CD14-positive monocyte (primary cell): ENCODE measurements around the gene FARP1. TPM values are rescaled to one million over a fixed set of nuclear protein-coding genes. Genes with fewer than 3 reads are reported as not detected.
A peak's percentile ranks its signal among the peaks of the same experiment; 100 is the strongest.

ENCODE experiments used
- DNase-seq, 3 donors: peaks; one replicate each; pipeline ENCODE4 v3.0.0-alpha.2; 2011 to 2022
- H2AFZ ChIP-seq: 2 replicates; pipeline ENCODE4 v1.6.0; 2012; ENCODE audit warnings: mild to moderate bottlenecking, low read depth, low read length, inconsistent platforms; ENCODE audit not compliant: insufficient read depth, poor library complexity, severe bottlenecking
- H3K27ac ChIP-seq, 2 donors: 1 replicate in 1 of 2; 2 replicates in 1 of 2; pipeline ENCODE4 v1.5.1; 2012 to 2013; ENCODE audit warnings: low read length in 2 of 2, control low read depth in 1 of 2, inconsistent platforms in 1 of 2, low read depth in 1 of 2, mild to moderate bottlenecking in 1 of 2
- H3K27me3 ChIP-seq, 2 donors: one replicate each; pipeline versions ENCODE4 v1.6.0 to v1.6.1; 2011 to 2013; ENCODE audit warnings: low read length in 2 of 2; ENCODE audit not compliant: control insufficient read depth in 2 of 2, insufficient read depth in 2 of 2
- H3K36me3 ChIP-seq, 2 donors: replicated peaks in 1 of 2; 1 replicate in 1 of 2; 2 replicates in 1 of 2; pipeline versions ENCODE4 v1.5.1 to v1.6.1; 2012 to 2013; ENCODE audit warnings: low read length in 2 of 2, control low read depth in 1 of 2, inconsistent platforms in 1 of 2, mild to moderate bottlenecking in 1 of 2; ENCODE audit not compliant: insufficient read depth in 2 of 2, control insufficient read depth in 1 of 2
- H3K4me1 ChIP-seq, 2 donors: 1 replicate in 1 of 2; 2 replicates in 1 of 2; pipeline versions ENCODE4 v1.5.1 to v1.6.1; 2012 to 2013; ENCODE audit warnings: low read length in 2 of 2, control low read depth in 1 of 2, inconsistent platforms in 1 of 2, mild to moderate bottlenecking in 1 of 2, moderate library complexity in 1 of 2; ENCODE audit not compliant: insufficient read depth in 2 of 2, control insufficient read depth in 1 of 2
- H3K4me2 ChIP-seq: replicated peaks from 2 replicates; pipeline ENCODE3; 2012; ENCODE audit warnings: low read length, moderate library complexity, mild to moderate bottlenecking; ENCODE audit not compliant: poor library complexity, severe bottlenecking; ENCODE audit errors: extremely low read depth
- H3K4me3 ChIP-seq, 3 experiments: fragments of 200-600 bp in 1 of 3; sonication (generic) in 1 of 3; replicated peaks in 1 of 3; 1 replicate in 2 of 3; 2 replicates in 1 of 3; pipeline ENCODE4 v1.5.1; 2011 to 2013; ENCODE audit warnings: low read length in 3 of 3, mild to moderate bottlenecking in 3 of 3, control low read depth in 2 of 3, low read depth in 2 of 3, inconsistent platforms in 1 of 3, moderate library complexity in 1 of 3
- H3K79me2 ChIP-seq: 2 replicates; pipeline ENCODE4 v1.6.0; 2012; ENCODE audit warnings: mild to moderate bottlenecking, control low read depth, inconsistent platforms, low read length, moderate library complexity; ENCODE audit not compliant: insufficient read depth
- H3K9ac ChIP-seq: 2 replicates; pipeline ENCODE4 v1.6.0; 2017; ENCODE audit warnings: low read length, mild to moderate bottlenecking; ENCODE audit not compliant: insufficient read depth, poor library complexity, severe bottlenecking
- H3K9me3 ChIP-seq, 2 donors: replicated peaks in 1 of 2; 1 replicate in 1 of 2; 2 replicates in 1 of 2; pipeline versions ENCODE4 v1.5.1 to v1.6.1; 2012 to 2013; ENCODE audit warnings: low read length in 2 of 2, control low read depth in 1 of 2; ENCODE audit not compliant: control insufficient read depth in 1 of 2, insufficient read depth in 1 of 2
- H4K20me1 ChIP-seq: 2 replicates; pipeline ENCODE4 v1.6.0; 2012; ENCODE audit warnings: mild to moderate bottlenecking, low read length, control low read depth, moderate library complexity; ENCODE audit not compliant: insufficient read depth
- H3K27ac Mint-ChIP-seq, 7 donors: one replicate each; pipeline ENCODE4 v1.8.0; 2020; ENCODE audit warnings: mild to moderate bottlenecking in 7 of 7, mixed read lengths in 7 of 7, moderate library complexity in 6 of 7, inconsistent platforms in 2 of 7
- H3K27me3 Mint-ChIP-seq, 3 donors: one replicate each; pipeline ENCODE4 v1.8.0; 2021 to 2022; ENCODE audit warnings: low read depth in 3 of 3, mild to moderate bottlenecking in 3 of 3, mixed read lengths in 3 of 3, moderate library complexity in 3 of 3, inconsistent platforms in 1 of 3
- H3K36me3 Mint-ChIP-seq, 2 donors: one replicate each; pipeline ENCODE4 v1.8.0; 2020; ENCODE audit warnings: mixed read lengths in 2 of 2, inconsistent platforms in 1 of 2, mild to moderate bottlenecking in 1 of 2
- H3K4me1 Mint-ChIP-seq: one replicate; pipeline ENCODE4 v1.8.0; 2020; ENCODE audit warnings: mild to moderate bottlenecking, mixed read lengths
- H3K4me3 Mint-ChIP-seq, 2 donors: one replicate each; pipeline ENCODE4 v1.8.0; 2020; ENCODE audit warnings: mild to moderate bottlenecking in 2 of 2, mixed read lengths in 2 of 2, moderate library complexity in 1 of 2
- H3K9me3 Mint-ChIP-seq, 7 donors: one replicate each; pipeline ENCODE4 v1.8.0; 2020 to 2022; ENCODE audit warnings: mixed read lengths in 7 of 7, mild to moderate bottlenecking in 6 of 7, moderate library complexity in 6 of 7, inconsistent platforms in 2 of 7
- CTCF ChIP-seq: fragments of 200-600 bp; IDR thresholded peaks from one replicate; pipeline ENCODE4 v1.8.0; 2022; ENCODE audit warnings: antibody characterized with exemption, mild to moderate bottlenecking
- WGBS: methylation state at CpG from one replicate; pipeline ENCODE4 v1.1.5; 2013; ENCODE audit warnings: missing lambda C conversion rate; ENCODE audit not compliant: insufficient coverage; 5-methylcytosine and 5-hydroxymethylcytosine counted together
- intact Hi-C, 2 donors: fragments of 100-400 bp; cut with micrococcal nuclease; formaldehyde crosslinking; loops; one replicate each; pipeline versions ENCODE4 v1.15.0 to v1.15.1; 2023
- polyA plus RNA-seq, 3 donors: library from polyadenylated mRNA; depleted of rRNA in 1 of 3; unstranded in 2 of 3; stranded (reverse) in 1 of 3; fragments of 300-500 nt in 2 of 3; fragments of >200 nt in 1 of 3; fragmentation: Illumina TruSeq in 2 of 3; gene quantifications; 1 replicate in 2 of 3; 2 replicates in 1 of 3; pipeline ENCODE4 v1.2.3, GENCODE V29; 2012 to 2021

Gene FARP1
- polyA plus RNA-seq, 3 donors = 0.01 to 0.16 (median 0.12) TPM

GRCh38 chr13:98462946-98463345 is 320.1 kb downstream of the FARP1 start:
- no peak for DNase-seq
- Histone ChIP-seq H3K4me2 (no peak overlapping the region), H2AFZ (no peak overlapping the region), H3K9me3 (no peaks in the 10 kb centered on the region), H4K20me1 (peaks cover 84% of the 10 kb centered on the region), H3K4me1 (no peaks in the 10 kb centered on the region), H3K4me3 (no peak overlapping the region), H3K27me3 (no peaks in the 10 kb centered on the region), H3K9ac (no peak overlapping the region), H3K79me2 (no peaks in the 10 kb centered on the region), H3K27ac (peak overlapping the region in 1 of 2 donors; percentile 45), H3K36me3 (peaks cover 85 to 98% of the 10 kb centered on the region in 2 donors)
- peaks cover 82 to 96% of the 10 kb centered on the region in 2 donors for H3K36me3 Mint-ChIP-seq
- intact Hi-C loops = no loop called here
- no peaks in the 10 kb centered on the region for H3K4me1 Mint-ChIP-seq
- H3K9me3 Mint-ChIP-seq = no peaks in the 10 kb centered on the region
- TF ChIP-seq CTCF = no peak
- WGBS = 95% methylated on average over 8 of the region's 8 CpGs
- H3K27ac Mint-ChIP-seq = peak overlapping the region in 3 of 7 donors; percentile 42 to 89 (median 70)
- H3K27me3 Mint-ChIP-seq = no peaks in the 10 kb centered on the region
- no peak overlapping the region for H3K4me3 Mint-ChIP-seq

GRCh38 chr13:98466634-98467236 is 323.8 kb downstream of the FARP1 start:
- Histone ChIP-seq H3K9me3 (no peaks in the 10 kb centered on the region), H3K36me3 (peaks cover 74 to 98% of the 10 kb centered on the region in 2 donors), H3K27ac (no peak overlapping the region), H3K4me1 (no peaks in the 10 kb centered on the region), H4K20me1 (peaks cover 91% of the 10 kb centered on the region), H3K27me3 (no peaks in the 10 kb centered on the region), H3K9ac (no peak overlapping the region), H2AFZ (no peak overlapping the region), H3K4me3 (no peak overlapping the region), H3K79me2 (no peaks in the 10 kb centered on the region), H3K4me2 (no peak overlapping the region)
- peaks cover 73 to 85% of the 10 kb centered on the region in 2 donors for H3K36me3 Mint-ChIP-seq
- intact Hi-C loops = no loop called here
- peak; percentile 76 for TF ChIP-seq CTCF
- H3K4me3 Mint-ChIP-seq = no peak overlapping the region
- H3K9me3 Mint-ChIP-seq = no peaks in the 10 kb centered on the region
- DNase-seq = peak in 2 of 3 donors; percentile 19 to 40
- peak overlapping the region in 3 of 7 donors; percentile 28 to 52 (median 46) for H3K27ac Mint-ChIP-seq
- H3K4me1 Mint-ChIP-seq = no peaks in the 10 kb centered on the region
- WGBS = 96% methylated on average over 7 of the region's 11 CpGs
- H3K27me3 Mint-ChIP-seq = no peaks in the 10 kb centered on the region
